Measurements from ENCODE around the gene TBC1D22A. TPM values are rescaled to one million over a fixed set of nuclear protein-coding genes. Genes with fewer than 3 reads are reported as not detected.
A peak's percentile ranks its signal among the peaks of the same experiment; 100 is the strongest.
"Not testable (repeated sequence)": the region's sequence is repeated elsewhere in the genome, so short reads cannot be mapped to it uniquely, and the experiment has no call there.

Gene TBC1D22A
- total RNA-seq, 4 donors from 2014 or later, result 15.6 to 21.7 (median 20.5) TPM

DNA sequence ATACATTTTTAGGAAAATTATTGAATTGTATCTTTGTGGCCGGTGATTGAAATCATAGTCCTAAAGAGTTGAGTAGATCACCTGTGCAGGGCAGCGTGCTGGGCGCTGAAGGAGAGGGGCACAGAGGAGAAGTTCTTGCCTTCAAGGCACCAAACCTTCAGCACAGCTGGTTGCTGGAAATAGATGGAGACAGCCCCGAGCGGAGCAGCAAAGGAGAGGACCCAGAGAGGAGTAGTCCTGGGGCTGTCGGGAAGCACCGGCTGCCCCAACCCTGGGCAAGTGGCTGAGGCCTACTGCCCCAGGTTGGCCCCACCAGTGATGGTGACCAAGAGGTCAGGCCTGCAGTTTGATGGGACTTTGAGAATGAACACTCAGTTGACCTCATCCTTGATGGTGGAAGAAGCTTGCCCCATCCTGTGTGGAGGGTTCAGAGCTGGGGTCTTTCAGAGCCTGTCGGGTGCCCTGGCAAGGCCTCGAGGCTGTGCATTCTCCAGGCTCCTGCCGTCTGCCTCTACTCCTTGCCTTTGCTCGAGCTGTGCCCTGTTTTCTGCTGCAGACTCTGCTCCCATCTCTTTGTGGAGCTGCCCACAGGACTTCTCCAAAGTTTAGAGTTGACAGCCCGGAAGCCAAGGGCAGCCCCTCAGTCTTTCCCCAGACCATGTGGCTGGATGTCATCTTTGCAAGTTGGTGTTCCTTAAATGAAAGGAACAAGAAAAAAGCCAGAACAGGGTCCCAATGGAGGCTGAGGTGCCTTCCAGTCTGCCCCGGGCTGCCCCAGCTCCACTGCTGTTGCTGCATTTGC is 285.1 kb downstream of the TBC1D22A start:
- no peak overlapping the region for H3K4me3 ChIP-seq
- peak overlapping the region in 3 of 4 donors; percentile 71 to 90 (median 88) for H3K27ac ChIP-seq
- no peaks in the 10 kb centered on the region for H3K27me3 ChIP-seq
- H3K36me3 ChIP-seq, result peaks cover 0 to 12% (median 0%) of the 10 kb centered on the region in 3 donors
- peaks cover 4 to 63% (median 16%) of the 10 kb centered on the region in 3 donors for H3K4me1 ChIP-seq
- no peak for TF ChIP-seq POLR2A (IDR thresholded peaks at IDR 0.05)
- no peak for TF ChIP-seq CTCF (IDR thresholded peaks at IDR 0.05)
- DNase-seq, result no peak
- H3K9me3 ChIP-seq, result no peaks in the 10 kb centered on the region
- WGBS, 2 donors, result 96 to 97% methylated on average over 7 to 11 of the region's 13 CpGs
- intact Hi-C loops (cut with DNase I), result no loop called here

DNA sequence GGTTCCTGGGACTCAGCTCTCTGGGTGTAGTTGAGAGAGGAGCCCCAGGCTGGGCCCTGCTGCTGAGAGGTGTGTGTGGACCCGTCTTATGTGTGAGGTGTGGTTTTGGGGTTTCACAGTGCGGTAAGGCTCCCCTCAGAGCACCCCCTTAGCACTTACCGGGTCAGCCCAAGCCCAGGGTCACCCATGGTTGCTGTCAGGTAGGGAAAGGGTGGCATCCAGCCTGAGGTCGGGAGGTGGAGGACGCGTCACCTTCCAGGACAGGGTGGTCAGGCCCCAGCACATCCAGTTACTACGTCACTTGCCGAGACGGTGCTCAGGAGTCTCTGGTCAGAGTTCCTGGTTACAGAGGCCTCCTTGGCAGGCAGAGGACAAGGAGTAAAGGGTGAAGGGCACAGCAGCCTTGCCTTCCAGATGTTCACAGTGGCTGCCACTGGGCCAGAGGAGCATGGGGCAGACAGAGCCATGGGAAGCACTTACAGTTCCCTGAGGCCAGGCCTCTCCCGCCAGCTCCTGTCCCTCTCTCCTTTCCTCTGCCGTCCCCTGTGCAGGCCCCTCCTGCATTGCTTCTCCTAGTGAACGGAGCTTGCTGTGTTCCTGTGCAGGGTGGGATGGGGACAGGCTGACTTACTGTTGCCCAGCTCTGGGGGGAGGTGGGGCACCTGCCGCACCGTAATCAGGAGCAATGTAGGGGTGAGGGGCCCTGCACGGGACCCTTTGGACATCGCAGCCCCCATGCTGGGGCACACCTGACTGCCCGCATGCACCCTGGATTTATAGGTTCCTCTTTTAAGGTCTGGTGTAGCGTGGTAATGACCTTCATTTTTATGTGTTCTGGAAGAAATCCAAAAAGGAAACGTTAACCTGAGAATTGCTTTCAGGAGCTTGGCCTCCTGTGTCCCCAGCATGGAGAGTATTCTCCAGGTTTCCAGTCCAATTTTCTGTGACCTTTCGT is 285.9 kb downstream of the TBC1D22A start:
- no peak for DNase-seq
- Histone ChIP-seq H3K27me3 (no peaks in the 10 kb centered on the region), H3K4me1 (peaks cover 4 to 54% (median 12%) of the 10 kb centered on the region in 3 donors), H3K36me3 (peaks cover 0 to 15% (median 0%) of the 10 kb centered on the region in 3 donors), H3K9me3 (no peaks in the 10 kb centered on the region), H3K4me3 (no peak overlapping the region), H3K27ac (peak overlapping the region in 3 of 4 donors; percentile 47 to 90 (median 88))
- 60 to 83% methylated on average over 5 to 9 of the region's 20 CpGs for WGBS, 2 donors
- TF ChIP-seq POLR2A (IDR thresholded peaks at IDR 0.05) (no peak), CTCF (IDR thresholded peaks at IDR 0.05) (no peak)
- intact Hi-C loops (cut with DNase I), result no loop called here

- Histone ChIP-seq H3K9me3 (no peaks in the 10 kb centered on the region), H3K4me3 (no peak overlapping the region), H3K36me3 (peaks cover 0 to 22% (median 0%) of the 10 kb centered on the region in 3 donors), H3K27me3 (no peaks in the 10 kb centered on the region), H3K27ac (peak overlapping the region in 1 of 4 donors; percentile 47), H3K4me1 (peaks cover 1 to 46% (median 10%) of the 10 kb centered on the region in 3 donors)
- TF ChIP-seq POLR2A (IDR thresholded peaks at IDR 0.05), result no peak
- no peak for TF ChIP-seq CTCF (IDR thresholded peaks at IDR 0.05)
- DNase-seq, result no peak
- intact Hi-C loops (cut with DNase I), result no loop called here
- WGBS, 2 donors, result 73 to 87% methylated on average over 17 of the region's 17 CpGs
These were observed 286.7 kb downstream of the TBC1D22A start for GRCh38 chr22:47049078-47049624.

- H3K4me3 ChIP-seq; DNase-seq; H3K27me3 ChIP-seq; intact Hi-C loops (cut with DNase I); H3K9me3 ChIP-seq; H3K27ac ChIP-seq: not testable (repeated sequence)
- H3K4me1 ChIP-seq, result peaks cover 0 to 39% (median 10%) of the 10 kb centered on the region in 3 donors
- 91 to 95% methylated on average over 13 to 17 of the region's 17 CpGs for WGBS, 2 donors
- H3K36me3 ChIP-seq, result peaks cover 0 to 29% (median 0%) of the 10 kb centered on the region in 3 donors
These were observed 287.4 kb downstream of the TBC1D22A start for GRCh38 chr22:47049736-47050400.
